GM18505 (cell line): ENCODE data around the gene SELENOW.
"Not testable (repeated sequence)": the region's sequence is repeated elsewhere in the genome, so short reads cannot be mapped to it uniquely, and the experiment has no call there.

Experiments used
- ATAC-seq: cut with Tn5 transposase; IDR thresholded peaks from one replicate; pipeline ENCODE4 v1.9.1; 2021; ENCODE audit not compliant: unreplicated experiment
- POLR2A ChIP-seq: IDR thresholded peaks from 4 replicates; pipeline ENCODE4 v1.6.1; 2011; ENCODE audit warnings: borderline replicate concordance; ENCODE audit not compliant: insufficient read depth, insufficient read length; ENCODE audit errors: extremely low read depth

SELENOW gene

DNA sequence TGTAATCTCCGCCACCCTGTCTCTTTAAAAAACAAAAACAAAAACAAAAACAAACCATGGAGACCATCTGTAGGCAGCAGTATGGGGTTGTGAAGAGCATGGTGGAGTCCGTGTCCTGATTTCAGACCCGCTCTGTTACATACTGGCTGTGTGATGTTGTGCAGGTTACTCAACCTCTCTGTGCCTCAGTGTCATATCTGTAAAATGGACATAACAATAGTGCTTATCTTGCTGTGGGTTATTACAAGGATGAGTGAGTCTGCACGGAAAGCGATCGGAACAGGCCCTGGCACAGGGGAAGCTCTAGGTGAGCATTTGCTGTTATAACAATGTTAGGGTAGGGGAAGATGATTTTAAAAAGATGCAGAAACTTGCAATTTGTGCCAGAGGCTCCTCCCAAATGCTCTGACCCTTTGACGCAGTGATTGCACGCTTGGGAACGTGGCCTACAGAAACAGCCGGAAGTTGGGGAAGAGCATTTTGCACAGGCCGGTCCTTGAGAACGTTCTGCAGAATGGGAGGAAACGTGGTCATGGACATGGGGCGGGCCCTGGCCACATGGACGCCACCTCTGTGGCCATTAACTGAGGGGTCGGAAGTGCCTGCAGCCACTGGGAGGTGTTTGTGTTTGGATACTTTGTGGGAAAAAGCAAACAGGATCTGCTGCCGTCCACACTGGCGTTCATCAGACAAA lies 15.7 kb upstream of the SELENOW start:
- TF ChIP-seq POLR2A = no peak
- no peak for ATAC-seq

DNA sequence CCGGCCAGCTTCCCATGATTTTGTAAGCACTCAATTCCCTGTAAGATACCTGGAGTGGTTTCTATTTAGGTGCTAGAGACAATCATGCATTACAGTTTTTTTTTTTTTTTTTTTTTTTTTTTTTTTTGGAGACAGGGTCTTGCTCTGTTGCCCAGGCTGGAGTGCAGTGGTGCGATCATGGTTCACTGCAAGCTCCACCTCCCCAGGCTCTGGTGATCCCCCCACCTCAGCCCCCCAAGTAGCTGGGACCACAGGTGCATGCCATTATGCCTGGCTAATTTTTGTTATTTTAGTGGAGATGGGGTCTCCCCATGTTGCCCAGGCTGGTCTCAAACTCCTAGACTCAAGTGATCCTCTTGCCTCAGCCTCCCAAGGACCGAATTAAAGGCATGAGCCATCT lies 13.8 kb upstream of the SELENOW start:
- ATAC-seq = not testable (repeated sequence)

DNA sequence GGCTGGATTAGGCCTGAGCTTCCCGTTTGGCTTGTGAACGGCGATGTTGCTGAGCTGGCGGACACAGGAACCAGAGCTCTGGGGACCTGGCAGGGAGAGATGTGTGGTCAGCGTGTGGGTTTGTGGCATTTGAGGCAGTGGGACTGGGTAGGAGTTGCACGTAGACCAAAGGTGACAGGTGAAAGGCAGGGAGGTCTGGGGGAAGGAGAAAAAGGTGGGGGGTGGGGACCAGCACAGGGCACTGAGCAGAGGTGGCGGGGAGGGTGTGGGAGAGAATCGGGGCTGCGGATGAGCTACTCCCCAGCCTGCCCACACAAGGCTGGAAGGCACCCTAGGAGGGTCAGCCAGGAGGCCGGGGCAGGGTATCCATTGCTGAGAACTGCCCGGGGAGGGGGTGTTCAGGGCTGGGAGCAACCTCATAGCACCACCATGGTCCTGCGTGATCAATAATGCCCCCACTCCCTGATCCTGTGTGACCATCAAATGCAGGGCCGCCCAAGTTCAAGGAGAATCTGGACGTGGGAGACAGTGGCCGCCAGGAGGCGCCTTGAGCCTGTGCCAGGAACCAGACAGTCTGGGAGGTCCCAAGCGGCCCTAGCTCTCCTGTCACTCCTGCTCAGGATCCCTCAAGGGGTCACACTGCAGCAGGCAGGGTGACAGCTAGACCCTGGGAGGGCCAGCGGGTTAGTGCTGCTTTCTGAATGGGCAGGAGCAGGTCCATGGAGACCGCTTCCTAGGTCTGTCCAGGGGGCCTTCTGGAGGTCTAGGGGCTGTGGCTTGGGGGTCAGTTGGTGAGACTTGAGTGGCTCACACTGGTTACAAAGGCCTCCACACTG lies 12.8 kb upstream of the SELENOW start:
- no peak for TF ChIP-seq POLR2A
- no peak for ATAC-seq

DNA sequence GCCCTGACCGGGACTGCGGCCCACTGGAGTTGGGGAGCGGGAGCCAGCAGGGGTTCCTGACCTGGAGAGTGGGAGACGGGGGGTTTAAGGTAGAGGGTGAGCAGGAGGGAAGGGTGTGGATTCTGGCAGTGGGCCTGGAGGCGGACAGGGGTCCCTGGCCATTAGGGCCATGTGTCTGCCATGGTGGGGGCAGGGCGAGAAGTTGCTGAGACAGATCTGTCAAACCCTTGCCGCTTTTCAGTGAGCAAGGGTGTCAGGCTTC lies 12.2 kb upstream of the SELENOW start:
- ATAC-seq = no peak
- TF ChIP-seq POLR2A = no peak

DNA sequence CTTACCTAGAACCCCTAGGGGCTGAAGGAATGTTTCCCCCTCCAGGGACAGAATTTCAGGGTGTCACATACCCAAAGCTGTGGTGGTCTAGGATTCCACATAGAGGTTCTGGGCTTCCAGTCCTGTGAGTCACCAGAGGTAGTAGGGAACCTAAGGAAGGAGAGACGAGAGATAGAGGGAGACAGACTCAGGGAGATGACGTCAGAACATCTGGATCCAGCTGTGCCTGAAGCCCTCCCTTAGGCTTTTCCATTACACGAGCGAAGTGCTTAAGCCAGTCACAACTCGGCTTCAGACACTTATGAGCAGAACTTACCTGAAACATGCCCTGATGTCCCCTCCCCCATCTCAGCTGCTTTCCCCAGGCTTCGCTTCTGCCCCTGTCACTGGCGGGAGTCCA lies 11.8 kb upstream of the SELENOW start:
- no peak for TF ChIP-seq POLR2A
- no peak for ATAC-seq

DNA sequence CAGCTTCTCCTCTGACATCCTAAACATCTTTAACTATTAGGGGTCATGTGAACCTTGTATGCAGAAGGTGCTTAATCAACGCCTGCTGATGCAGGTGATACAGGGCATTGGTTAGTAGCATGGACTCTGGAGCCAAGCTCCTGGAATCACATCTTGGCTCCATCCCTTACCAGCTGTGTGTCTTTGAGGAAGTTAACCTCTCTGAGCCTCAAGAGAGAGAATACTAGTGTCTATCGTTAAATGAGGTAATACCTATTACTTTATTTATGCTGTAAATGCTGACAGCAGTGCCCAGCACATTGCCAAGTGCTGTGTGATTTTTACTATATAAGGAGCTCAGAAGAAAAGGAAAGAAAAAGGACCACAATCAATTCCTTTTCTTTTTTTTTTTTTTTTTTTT lies 11.2 kb upstream of the SELENOW start:
- no peak for ATAC-seq
- TF ChIP-seq POLR2A = no peak

DNA sequence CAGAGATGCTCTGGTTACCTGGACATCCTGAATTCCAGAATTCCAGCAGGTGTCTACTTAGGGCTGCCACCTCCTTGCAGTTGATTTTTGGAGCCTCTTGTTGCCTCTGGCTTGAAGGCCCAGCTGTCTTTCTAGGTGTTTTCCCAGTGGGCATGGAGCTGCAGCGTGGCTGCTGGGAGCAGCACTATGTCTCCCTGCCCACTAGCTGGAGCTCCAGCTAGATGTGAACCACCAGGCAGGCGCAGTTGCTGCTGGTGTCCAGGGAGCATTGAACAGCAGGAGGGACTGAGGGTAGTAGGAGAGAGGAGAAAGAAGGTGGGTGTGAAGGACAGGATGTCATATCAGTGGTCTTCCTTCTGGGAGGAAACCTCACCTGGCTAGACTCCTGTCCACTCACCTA lies 9.9 kb upstream of the SELENOW start:
- no peak for ATAC-seq
- no peak for TF ChIP-seq POLR2A

DNA sequence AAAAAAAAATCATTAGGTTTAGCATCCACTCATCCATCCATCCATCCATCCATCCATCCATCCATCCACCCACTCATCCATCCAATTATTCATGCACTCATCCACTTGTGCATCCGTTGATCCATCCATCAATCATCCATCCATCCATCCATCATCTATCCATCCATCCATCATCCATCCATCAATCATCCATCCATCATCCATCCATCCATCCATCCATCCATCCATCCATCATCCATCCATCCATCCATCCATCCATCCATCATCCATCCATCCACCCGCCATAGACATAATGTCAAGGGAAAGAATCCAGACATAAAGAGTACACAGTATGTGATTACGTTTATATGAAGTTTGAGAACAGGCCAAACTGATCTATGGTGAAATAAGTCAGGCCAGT lies 9.0 kb upstream of the SELENOW start:
- no peak for ATAC-seq
- no peak for TF ChIP-seq POLR2A

DNA sequence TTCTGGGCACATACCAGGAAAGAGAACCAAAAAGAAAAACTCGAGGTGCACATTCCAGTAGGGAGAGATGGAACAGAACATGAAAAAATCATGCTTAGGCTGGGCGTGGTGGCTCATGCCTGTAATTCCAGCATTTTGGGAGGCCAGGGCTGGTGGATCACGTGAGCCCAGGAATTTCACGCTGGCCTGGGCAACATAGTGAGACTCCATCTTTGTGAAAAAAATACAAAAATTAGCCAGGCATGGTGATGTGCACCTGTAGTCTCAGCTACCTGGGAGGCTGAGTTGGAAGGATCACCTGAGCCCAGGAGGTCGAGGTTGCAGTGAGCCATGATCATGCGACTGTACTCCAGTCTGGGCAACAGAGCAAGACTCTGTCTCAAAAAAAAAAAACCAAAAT lies 7.2 kb upstream of the SELENOW start:
- not testable (repeated sequence) for ATAC-seq

DNA sequence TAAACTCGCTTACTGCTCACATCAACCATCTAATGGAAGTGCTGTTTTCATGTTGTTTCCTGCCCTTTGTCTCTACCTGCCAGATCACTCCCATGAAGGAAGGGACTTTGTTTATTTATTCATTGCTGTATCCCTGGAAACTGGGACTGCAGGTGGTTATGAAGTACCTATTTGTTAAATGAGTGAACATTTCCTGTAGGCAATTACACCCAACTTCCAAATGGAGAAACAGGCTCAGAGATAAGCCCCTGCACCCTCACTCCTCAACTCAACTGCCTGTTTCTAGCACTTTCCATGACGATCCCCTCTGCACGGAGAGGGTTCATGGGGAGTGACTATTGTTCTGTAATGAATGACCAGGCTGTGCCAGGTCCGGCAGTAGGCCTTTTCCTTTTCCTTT lies 1.9 kb upstream of the SELENOW start:
- no peak for TF ChIP-seq POLR2A
- no peak for ATAC-seq

DNA sequence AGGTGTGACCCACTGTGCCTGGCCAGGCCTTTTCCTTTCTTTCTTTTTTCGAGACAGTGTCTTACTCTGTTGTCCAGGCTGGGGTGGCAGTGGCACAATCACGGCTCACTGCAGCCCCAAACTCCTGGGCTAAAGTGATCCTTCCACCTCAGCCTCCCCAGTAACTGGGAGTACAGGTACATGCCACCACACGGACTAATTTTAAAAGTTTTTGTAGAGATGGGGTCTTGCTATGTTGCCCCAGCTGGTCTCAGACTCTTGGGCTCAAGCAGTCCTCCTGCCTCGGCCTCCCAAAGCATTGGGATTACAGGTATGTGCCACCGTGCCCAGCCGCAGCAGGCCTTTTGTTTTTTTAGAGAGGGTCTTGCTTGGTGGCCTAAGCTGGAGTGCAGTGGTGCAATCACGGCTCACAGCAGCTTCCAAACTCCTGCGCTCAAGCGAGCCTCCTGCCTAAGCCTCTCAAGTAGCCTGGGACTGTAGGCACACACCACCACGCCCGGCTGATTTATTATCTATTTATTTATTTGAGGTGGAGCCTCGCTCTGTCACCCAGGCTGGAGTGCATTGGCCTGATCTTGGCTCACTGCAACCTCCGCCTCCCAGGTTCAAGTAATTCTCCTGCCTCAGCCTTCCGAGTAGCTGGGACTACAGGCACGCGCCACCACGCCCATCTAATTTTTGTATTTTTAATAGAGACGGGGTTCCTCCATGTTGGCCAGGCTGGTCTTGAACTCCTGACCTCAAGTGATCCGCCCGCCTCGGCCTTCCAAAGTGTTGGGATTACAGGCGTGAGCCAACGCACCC lies 1.1 kb upstream of the SELENOW start:
- ATAC-seq = not testable (repeated sequence)

DNA sequence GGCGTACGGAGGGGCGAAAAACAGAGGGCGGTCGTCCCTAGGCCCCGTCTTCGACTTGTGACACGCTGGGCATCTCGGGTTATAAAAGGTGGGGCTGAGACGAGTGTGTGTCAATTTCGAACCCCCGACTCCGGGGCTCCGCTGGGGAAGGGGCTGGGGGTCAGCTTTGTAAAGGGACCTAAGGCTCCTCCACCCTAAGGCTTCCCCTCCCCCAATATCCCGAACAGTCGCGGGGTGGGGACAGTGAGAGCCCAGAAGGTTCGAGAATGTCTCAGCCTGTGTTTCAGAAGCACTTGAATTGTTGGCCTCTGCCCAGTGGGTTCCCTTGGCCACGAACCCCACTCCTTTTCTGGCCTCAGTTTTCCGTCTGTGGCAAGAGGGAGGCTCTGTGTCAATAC lies 450 bp downstream of the SELENOW start:
- no peak for ATAC-seq
- TF ChIP-seq POLR2A = no peak

DNA sequence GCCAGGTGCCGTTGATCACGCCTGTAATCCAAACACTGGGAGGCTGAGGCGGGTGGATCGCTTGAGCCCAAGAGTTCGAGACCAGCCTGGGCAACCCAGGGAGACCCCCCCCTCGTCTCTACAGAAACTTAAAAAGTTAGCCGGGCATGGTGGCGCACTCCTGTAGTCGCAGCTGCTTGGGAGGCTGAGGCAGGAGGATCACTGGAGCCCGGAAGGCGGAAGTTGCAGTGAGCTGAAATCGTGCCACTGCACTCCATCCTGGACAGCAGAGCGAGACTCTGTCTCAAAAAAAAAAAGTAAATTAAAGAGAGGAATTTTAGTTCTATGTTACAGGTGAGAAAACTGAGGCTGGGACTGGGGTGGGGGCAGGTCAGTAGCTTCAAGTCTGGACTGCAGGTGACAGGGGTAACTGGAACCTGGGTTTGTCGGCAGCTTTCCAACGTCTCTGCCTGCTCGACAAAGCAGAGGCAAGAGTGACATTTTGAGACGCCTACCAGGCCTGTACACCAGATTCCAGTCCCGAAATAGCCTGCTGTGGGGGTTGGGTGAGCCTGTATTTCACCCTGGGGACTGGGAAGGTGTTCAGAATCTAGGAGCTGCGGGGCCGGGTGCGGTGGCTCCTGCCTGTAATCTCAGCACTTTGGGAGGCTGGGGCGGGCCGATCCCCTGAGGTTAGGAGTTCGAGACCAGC lies 1.2 kb downstream of the SELENOW start:
- no peak for TF ChIP-seq POLR2A
- ATAC-seq = no peak

DNA sequence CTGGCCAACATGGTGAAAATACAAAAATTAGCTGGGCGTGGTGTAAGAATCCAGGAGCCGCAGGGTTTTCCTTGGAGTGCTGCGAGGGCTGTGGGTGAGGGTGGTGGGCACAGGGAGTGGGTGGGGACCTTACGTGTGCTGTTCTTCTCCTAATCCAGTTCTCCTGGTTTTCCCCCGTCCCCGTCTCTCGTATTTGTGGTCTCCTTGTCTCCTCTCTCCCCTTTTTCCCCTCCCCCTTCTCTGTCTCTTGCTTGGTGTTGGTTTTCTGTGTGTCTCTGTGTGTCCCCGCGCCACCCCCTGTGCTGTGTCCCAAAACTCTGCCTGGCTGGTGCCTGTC lies 1.7 kb downstream of the SELENOW start:
- no peak for ATAC-seq
- no peak for TF ChIP-seq POLR2A

DNA sequence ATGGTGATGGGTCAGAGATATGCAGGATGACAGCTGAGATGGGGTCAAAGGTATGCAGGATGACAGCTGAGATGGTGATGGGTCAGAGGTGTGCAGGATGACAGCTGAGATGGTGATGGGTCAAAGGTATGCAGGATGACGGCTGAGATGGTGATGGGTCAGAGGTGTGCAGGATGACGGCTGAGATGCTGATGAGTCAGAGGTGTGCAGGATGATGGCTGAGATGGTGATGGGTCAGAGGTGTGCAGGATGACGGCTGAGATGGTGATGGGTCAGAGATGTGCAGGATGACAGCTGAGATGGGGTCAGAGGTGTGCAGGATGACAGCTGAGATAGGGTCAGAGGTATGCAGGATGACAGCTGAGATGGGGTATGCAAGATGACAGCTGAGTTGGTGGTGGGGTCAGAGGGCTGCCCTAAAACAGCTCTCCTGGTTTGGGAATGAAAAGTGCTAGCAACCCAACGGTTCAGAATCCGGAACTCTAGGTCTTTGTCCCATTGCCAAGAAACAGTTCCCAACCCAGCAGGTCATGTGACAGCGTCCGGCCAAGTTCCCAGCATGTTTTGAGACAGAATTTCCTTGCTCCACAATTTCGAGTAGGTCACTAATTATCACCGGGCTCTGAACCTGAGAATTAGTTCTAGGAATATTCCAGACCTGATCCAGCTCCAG lies 3.2 kb downstream of the SELENOW start:
- no peak for ATAC-seq
- TF ChIP-seq POLR2A = no peak
